Thyroid gland (tissue), 4 donors: ENCODE results near the gene SP1. TPM values are rescaled to one million over a fixed set of nuclear protein-coding genes. Genes with fewer than 3 reads are reported as not detected.
"Not testable (repeated sequence)": the region's sequence is repeated elsewhere in the genome, so short reads cannot be mapped to it uniquely, and the experiment has no call there.

Experiments
- DNase-seq, 2 donors: peaks; one replicate each; pipeline ENCODE4 v3.0.0-alpha.2; 2019
- H3K27ac ChIP-seq, 3 donors: fragments of 200-600 bp; sonication (generic); 1 replicate in 2 of 3; 2 replicates in 1 of 3; pipeline ENCODE4 v1.5.1; 2016 to 2019; ENCODE audit warnings: mild to moderate bottlenecking in 1 of 3, moderate library complexity in 1 of 3
- H3K27me3 ChIP-seq: fragments of 200-600 bp; sonication (generic); one replicate; pipeline ENCODE4 v1.5.1; 2019
- H3K36me3 ChIP-seq, 2 donors: fragments of 200-600 bp; sonication (generic); one replicate each; pipeline ENCODE4 v1.5.1; 2016 to 2019
- H3K4me1 ChIP-seq, 2 donors: fragments of 200-600 bp; sonication (generic); one replicate each; pipeline ENCODE4 v1.5.1; 2017 to 2019
- H3K4me3 ChIP-seq, 3 donors: fragments of 200-600 bp; sonication (generic); replicated peaks in 1 of 3; 1 replicate in 2 of 3; 2 replicates in 1 of 3; pipeline ENCODE4 v1.5.1; 2016; ENCODE audit warnings: mild to moderate bottlenecking in 1 of 3
- H3K9me3 ChIP-seq: fragments of 200-600 bp; sonication (generic); one replicate; pipeline ENCODE4 v1.5.1; 2017
- CTCF ChIP-seq, 6 experiments: fragments of 200-600 bp in 3 of 6; fragments of 450-650 bp in 3 of 6; sonication (generic) in 3 of 6; IDR thresholded peaks; one replicate each; pipeline ENCODE4 v1.5.1; 2016 to 2019; ENCODE audit warnings: antibody characterized with exemption in 6 of 6, mild to moderate bottlenecking in 2 of 6, inconsistent platforms in 1 of 6, moderate library complexity in 1 of 6
- POLR2A ChIP-seq, 2 donors: fragments of 450-650 bp; IDR thresholded peaks; one replicate each; pipeline ENCODE4 v1.6.1; 2017; ENCODE audit warnings: antibody characterized with exemption in 2 of 2, mild to moderate bottlenecking in 2 of 2, moderate library complexity in 1 of 2
- whole genome bisulfite sequencing, 2 donors: methylation state at CpG; one replicate each; pipeline ENCODE4 v1.1.5; 2017; 5-methylcytosine and 5-hydroxymethylcytosine counted together
- intact Hi-C: fragments of 100-400 bp; cut with DNase I; formaldehyde crosslinking; loops from one replicate; pipeline ENCODE4 v1.15.1; 2023
- total RNA-seq, 4 donors: library from RNA; depleted of rRNA; stranded (reverse); fragments of >200 nt; gene quantifications; one replicate each; pipeline ENCODE4 v1.2.3, GENCODE V29; 2016

SP1 gene
- total RNA-seq, 4 donors from 2014 or later: 55.9 to 73.1 (median 67.7) TPM

- Histone ChIP-seq H3K4me1 (peaks cover 27 to 58% of the 10 kb centered on the region in 2 donors), H3K9me3 (no peaks in the 10 kb centered on the region), H3K27ac (no peak overlapping the region), H3K4me3 (no peak overlapping the region), H3K27me3 (no peaks in the 10 kb centered on the region), H3K36me3 (peaks cover 5 to 6% of the 10 kb centered on the region in 2 donors)
- intact Hi-C loops: no loop called here
- TF ChIP-seq POLR2A (IDR thresholded peaks at IDR 0.05) (no peak), CTCF (IDR thresholded peaks at IDR 0.05) (no peak)
- WGBS, 2 donors: 78 to 80% methylated on average over 3 of the region's 3 CpGs
- DNase-seq: no peak
Measured at GRCh38 chr12:53389702-53390101, 9.7 kb downstream of the SP1 start.

GRCh38 chr12:53391724-53392123, 11.7 kb downstream of the SP1 start:
- DNase-seq: no peak
- WGBS, 2 donors: 63 to 74% methylated on average over 5 of the region's 5 CpGs
- H3K9me3 ChIP-seq: no peaks in the 10 kb centered on the region
- no peak overlapping the region for H3K27ac ChIP-seq
- H3K27me3 ChIP-seq: no peaks in the 10 kb centered on the region
- H3K4me3 ChIP-seq: no peak overlapping the region
- intact Hi-C loops: no loop called here
- no peaks in the 10 kb centered on the region for H3K36me3 ChIP-seq
- TF ChIP-seq CTCF (IDR thresholded peaks at IDR 0.05) (no peak), POLR2A (IDR thresholded peaks at IDR 0.05) (no peak)
- peaks cover 20 to 42% of the 10 kb centered on the region in 2 donors for H3K4me1 ChIP-seq

- DNase-seq: no peak
- H3K27me3 ChIP-seq: no peaks in the 10 kb centered on the region
- peaks cover 0 to 4% of the 10 kb centered on the region in 2 donors for H3K4me1 ChIP-seq
- H3K36me3 ChIP-seq: no peaks in the 10 kb centered on the region
- 97 to 98% methylated on average over 7 of the region's 7 CpGs for WGBS, 2 donors
- intact Hi-C loops: no loop called here
- no peak overlapping the region for H3K4me3 ChIP-seq
- H3K27ac ChIP-seq: no peak overlapping the region
- no peak for TF ChIP-seq CTCF (IDR thresholded peaks at IDR 0.05)
- no peak for TF ChIP-seq POLR2A (IDR thresholded peaks at IDR 0.05)
- H3K9me3 ChIP-seq: no peaks in the 10 kb centered on the region
Measured at GRCh38 chr12:53399896-53400295, 19.9 kb downstream of the SP1 start.

GRCh38 chr12:53402351-53402750, 22.4 kb downstream of the SP1 start:
- H3K4me3 ChIP-seq, H3K9me3 ChIP-seq, H3K27ac ChIP-seq, DNase-seq, intact Hi-C loops, H3K4me1 ChIP-seq, H3K27me3 ChIP-seq: not testable (repeated sequence)
- WGBS, 2 donors: 94 to 97% methylated on average over 14 to 16 of the region's 16 CpGs
- peaks cover 9 to 10% of the 10 kb centered on the region in 2 donors for H3K36me3 ChIP-seq

GRCh38 chr12:53402871-53403270, 22.9 kb downstream of the SP1 start:
- peaks cover 15% of the 10 kb centered on the region in 2 donors for H3K36me3 ChIP-seq
- no peak overlapping the region for H3K27ac ChIP-seq
- H3K9me3 ChIP-seq: no peaks in the 10 kb centered on the region
- peak; percentile 52 to 62 for DNase-seq
- no peaks in the 10 kb centered on the region for H3K27me3 ChIP-seq
- H3K4me3 ChIP-seq: no peak overlapping the region
- intact Hi-C loops: no loop called here
- no peaks in the 10 kb centered on the region for H3K4me1 ChIP-seq
- TF ChIP-seq CTCF (IDR thresholded peaks at IDR 0.05) (no peak), POLR2A (IDR thresholded peaks at IDR 0.05) (no peak)
- WGBS, 2 donors: 60 to 62% methylated on average over 7 of the region's 7 CpGs

GRCh38 chr12:53410951-53411350, 31.0 kb downstream of the SP1 start:
- Histone ChIP-seq H3K36me3 (peaks cover 50 to 61% of the 10 kb centered on the region in 2 donors), H3K4me1 (peaks cover 0 to 5% of the 10 kb centered on the region in 2 donors), H3K9me3 (no peaks in the 10 kb centered on the region), H3K27ac (no peak overlapping the region), H3K4me3 (no peak overlapping the region), H3K27me3 (no peaks in the 10 kb centered on the region)
- DNase-seq: no peak
- TF ChIP-seq CTCF (IDR thresholded peaks at IDR 0.05): no peak
- no peak for TF ChIP-seq POLR2A (IDR thresholded peaks at IDR 0.05)
- intact Hi-C loops: no loop called here
- WGBS, 2 donors: 96 to 100% methylated on average over 3 to 5 of the region's 5 CpGs
